ENCODE results near the gene OR10H1. TPM values are rescaled to one million over a fixed set of nuclear protein-coding genes. Genes with fewer than 3 reads are reported as not detected.
A peak's percentile ranks its signal among the peaks of the same experiment; 100 is the strongest.
"Not testable (repeated sequence)": the region's sequence is repeated elsewhere in the genome, so short reads cannot be mapped to it uniquely, and the experiment has no call there.

Gene OR10H1
- total RNA-seq, 6 donors from 2014 or later: not detected

DNA sequence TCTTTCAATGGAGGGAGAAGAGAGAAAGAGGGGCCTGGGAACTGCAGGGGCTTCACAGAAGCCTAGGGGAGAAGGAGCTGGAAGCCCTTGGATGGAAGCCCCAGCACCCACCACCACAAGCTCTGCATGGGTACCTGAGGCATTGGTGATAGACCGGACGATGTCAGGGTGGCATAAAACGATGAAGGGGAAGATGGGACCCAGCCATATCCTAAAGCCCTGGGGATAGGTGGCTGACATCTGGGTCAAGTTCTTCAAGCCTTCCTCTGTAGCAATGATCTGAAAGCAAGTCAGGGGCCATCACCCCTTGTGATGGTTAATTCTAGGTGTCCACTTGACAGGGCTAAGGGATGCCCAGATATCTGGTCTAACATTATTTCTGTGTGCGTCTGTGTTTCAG is 39.2 kb downstream of the OR10H1 start:
- DNase-seq: no peak
- 83% methylated on average over 4 of the region's 4 CpGs for WGBS, 2 donors
- TF ChIP-seq EP300 (IDR thresholded peaks at IDR 0.05): no peak
- no peak for TF ChIP-seq POLR2AphosphoS5 (IDR thresholded peaks at IDR 0.05)
- TF ChIP-seq, protein P1, sequence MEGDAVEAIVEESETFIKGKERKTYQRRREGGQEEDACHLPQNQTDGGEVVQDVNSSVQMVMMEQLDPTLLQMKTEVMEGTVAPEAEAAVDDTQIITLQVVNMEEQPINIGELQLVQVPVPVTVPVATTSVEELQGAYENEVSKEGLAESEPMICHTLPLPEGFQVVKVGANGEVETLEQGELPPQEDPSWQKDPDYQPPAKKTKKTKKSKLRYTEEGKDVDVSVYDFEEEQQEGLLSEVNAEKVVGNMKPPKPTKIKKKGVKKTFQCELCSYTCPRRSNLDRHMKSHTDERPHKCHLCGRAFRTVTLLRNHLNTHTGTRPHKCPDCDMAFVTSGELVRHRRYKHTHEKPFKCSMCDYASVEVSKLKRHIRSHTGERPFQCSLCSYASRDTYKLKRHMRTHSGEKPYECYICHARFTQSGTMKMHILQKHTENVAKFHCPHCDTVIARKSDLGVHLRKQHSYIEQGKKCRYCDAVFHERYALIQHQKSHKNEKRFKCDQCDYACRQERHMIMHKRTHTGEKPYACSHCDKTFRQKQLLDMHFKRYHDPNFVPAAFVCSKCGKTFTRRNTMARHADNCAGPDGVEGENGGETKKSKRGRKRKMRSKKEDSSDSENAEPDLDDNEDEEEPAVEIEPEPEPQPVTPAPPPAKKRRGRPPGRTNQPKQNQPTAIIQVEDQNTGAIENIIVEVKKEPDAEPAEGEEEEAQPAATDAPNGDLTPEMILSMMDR (IDR thresholded peaks at IDR 0.05): no peak
- TF ChIP-seq POLR2A (IDR thresholded peaks at IDR 0.05): no peak
- no peak for ATAC-seq (ENCODE audit: low FRiP score in 2 of 2)
- Histone ChIP-seq H3K4me3 (no peak overlapping the region), H3K4me1 (peaks cover 0 to 12% (median 7%) of the 10 kb centered on the region in 4 donors), H3K27ac (no peak overlapping the region), H3K27me3 (no peaks in the 10 kb centered on the region), H3K36me3 (no peaks in the 10 kb centered on the region), H3K9me3 (no peaks in the 10 kb centered on the region)

- H3K9me3 ChIP-seq: no peaks in the 10 kb centered on the region
- no peaks in the 10 kb centered on the region for H3K27me3 ChIP-seq
- ATAC-seq (ENCODE audit: low FRiP score in 2 of 2): no peak
Observed at GRCh38 chr19:15775249-15775648, 40.2 kb downstream of the OR10H1 start.

GRCh38 chr19:15774159-15774558 is 41.3 kb downstream of the OR10H1 start:
- H3K4me3 ChIP-seq; ATAC-seq (ENCODE audit: low FRiP score in 2 of 2); H3K9me3 ChIP-seq; DNase-seq; H3K27ac ChIP-seq; H3K36me3 ChIP-seq; H3K4me1 ChIP-seq; H3K27me3 ChIP-seq: not testable (repeated sequence)
- 74 to 75% methylated on average over 3 of the region's 3 CpGs for WGBS, 2 donors

More at GRCh38 chr19:15775249-15775648, 40.2 kb downstream of the OR10H1 start:
- H3K27ac ChIP-seq: no peak overlapping the region
- no peak overlapping the region for H3K4me3 ChIP-seq
- TF ChIP-seq EP300 (IDR thresholded peaks at IDR 0.05) (no peak), POLR2A (IDR thresholded peaks at IDR 0.05) (no peak), POLR2AphosphoS5 (IDR thresholded peaks at IDR 0.05) (no peak)
- TF ChIP-seq, protein P1 (IDR thresholded peaks at IDR 0.05): no peak
- H3K4me1 ChIP-seq: peaks cover 0 to 8% (median 6%) of the 10 kb centered on the region in 4 donors
- WGBS, 2 donors: 41 to 52% methylated on average over 2 of the region's 2 CpGs
- no peak for DNase-seq
- H3K36me3 ChIP-seq: no peaks in the 10 kb centered on the region

DNA sequence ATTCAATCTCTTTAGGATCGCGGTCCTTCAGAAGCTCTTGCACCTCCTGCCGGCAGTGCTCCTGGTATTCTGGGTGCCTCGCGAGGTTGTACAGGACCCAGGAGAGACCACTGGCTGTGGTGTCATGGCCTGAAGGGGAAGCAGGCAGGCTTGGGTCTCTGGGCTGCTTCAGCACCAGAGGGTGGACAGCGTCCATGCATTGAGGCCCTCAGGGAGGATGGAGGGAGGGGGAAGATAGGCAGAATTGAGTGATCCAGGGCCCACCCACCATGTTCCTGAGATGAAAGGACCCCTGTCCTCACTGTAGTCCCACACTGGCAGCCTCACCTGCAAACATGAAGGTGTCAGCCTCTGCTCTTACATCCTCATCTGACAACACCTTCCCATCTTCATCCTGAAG is 45.9 kb downstream of the OR10H1 start:
- no peak for ATAC-seq (ENCODE audit: low FRiP score in 2 of 2)
- no peaks in the 10 kb centered on the region for H3K4me1 ChIP-seq
- no peaks in the 10 kb centered on the region for H3K36me3 ChIP-seq
- no peak overlapping the region for H3K27ac ChIP-seq
- no peak for TF ChIP-seq POLR2A (IDR thresholded peaks at IDR 0.05)
- TF ChIP-seq, protein P1 (IDR thresholded peaks at IDR 0.05): no peak
- TF ChIP-seq EP300 (IDR thresholded peaks at IDR 0.05): no peak
- TF ChIP-seq POLR2AphosphoS5 (IDR thresholded peaks at IDR 0.05): no peak
- H3K9me3 ChIP-seq: no peaks in the 10 kb centered on the region
- 30 to 44% methylated on average over 6 of the region's 6 CpGs for WGBS, 2 donors
- DNase-seq: no peak
- no peak overlapping the region for H3K4me3 ChIP-seq
- H3K27me3 ChIP-seq: no peaks in the 10 kb centered on the region

DNA sequence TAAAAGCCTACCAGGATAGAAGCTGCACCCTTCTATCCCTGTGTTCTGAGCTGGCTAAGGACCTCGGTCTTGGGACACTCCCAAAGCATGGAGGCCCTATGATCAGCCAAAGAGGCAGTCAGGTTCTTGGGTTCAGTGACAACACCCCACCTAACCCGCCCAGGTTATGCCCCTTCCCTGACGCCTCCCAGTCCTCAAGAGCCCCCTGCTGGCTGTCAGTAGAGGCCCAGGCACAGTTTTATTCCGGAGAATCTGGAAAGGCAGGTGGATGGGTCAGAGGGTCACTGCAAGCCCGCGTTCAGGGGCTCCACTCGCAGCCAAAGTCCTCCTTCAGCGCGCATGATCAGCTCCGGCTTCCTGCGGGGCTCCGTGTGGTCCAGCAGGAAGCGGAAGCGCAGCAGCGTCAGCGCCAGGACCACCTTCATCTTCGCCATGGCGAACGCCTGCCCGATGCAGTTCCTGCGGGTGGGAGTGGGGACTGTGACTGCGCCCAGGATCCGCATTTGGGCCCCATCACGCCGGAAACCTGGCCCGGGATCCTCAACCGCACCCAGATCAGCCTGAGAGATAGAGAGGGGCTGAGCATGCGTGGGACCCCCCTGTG is 55.4 kb downstream of the OR10H1 start:
- 40 to 52% methylated on average over 10 to 28 of the region's 28 CpGs for WGBS, 2 donors
- peak in 1 of 2 donors; percentile 56 for DNase-seq
- no peaks in the 10 kb centered on the region for H3K4me1 ChIP-seq
- no peaks in the 10 kb centered on the region for H3K27me3 ChIP-seq
- ATAC-seq (ENCODE audit: low FRiP score in 2 of 2): no peak
- no peaks in the 10 kb centered on the region for H3K9me3 ChIP-seq
- no peak overlapping the region for H3K4me3 ChIP-seq
- no peak overlapping the region for H3K27ac ChIP-seq
- H3K36me3 ChIP-seq: no peaks in the 10 kb centered on the region
- TF ChIP-seq, protein P1 (IDR thresholded peaks at IDR 0.05): no peak
- TF ChIP-seq POLR2A (IDR thresholded peaks at IDR 0.05) (no peak), POLR2AphosphoS5 (IDR thresholded peaks at IDR 0.05) (no peak), EP300 (IDR thresholded peaks at IDR 0.05) (no peak)
